Progenitor cell of endocrine pancreas (in vitro differentiated cells): Measurements from ENCODE around the gene NOTCH3. TPM values are rescaled to one million over a fixed set of nuclear protein-coding genes. Genes with fewer than 3 reads are reported as not detected.

Experiments
- DNase-seq: peaks from one replicate; pipeline ENCODE4 v3.0.0; 2021; ENCODE audit warnings: low spot score; ENCODE audit not compliant: unreplicated experiment
- H3K27ac Mint-ChIP-seq: 2 replicates; pipeline ENCODE4 v1.8.0; 2021; ENCODE audit warnings: mild to moderate bottlenecking, moderate library complexity, mixed read lengths
- H3K27me3 Mint-ChIP-seq: 2 replicates; pipeline ENCODE4 v1.8.0; 2021; ENCODE audit warnings: mixed read lengths
- H3K36me3 Mint-ChIP-seq: 2 replicates; pipeline ENCODE4 v1.8.0; 2022; ENCODE audit warnings: mixed read lengths; ENCODE audit not compliant: insufficient read depth
- H3K4me1 Mint-ChIP-seq: 2 replicates; pipeline ENCODE4 v1.8.0; 2021; ENCODE audit warnings: low read depth, mixed read lengths
- H3K4me3 Mint-ChIP-seq: 2 replicates; pipeline ENCODE4 v1.8.0; 2021; ENCODE audit warnings: low read depth, mild to moderate bottlenecking, moderate library complexity, mixed read lengths
- H3K9me3 Mint-ChIP-seq: 2 replicates; pipeline ENCODE4 v1.8.0; 2021; ENCODE audit warnings: low read depth, mixed read lengths
- total RNA-seq: library from RNA; stranded (reverse); gene quantifications from 2 replicates; pipeline ENCODE4 v1.2.1, GENCODE V29; 2021
- TF ChIP-seq, protein P1 (sequence below): fragments of 200-600 bp; sonication (generic); IDR thresholded peaks from one replicate; pipeline ENCODE4 v1.5.0; 2021; ENCODE audit warnings: antibody characterized with exemption, mild to moderate bottlenecking; ENCODE audit not compliant: unreplicated experiment

Gene NOTCH3
- total RNA-seq, 1 donor from 2014 or later: 203 TPM

DNA sequence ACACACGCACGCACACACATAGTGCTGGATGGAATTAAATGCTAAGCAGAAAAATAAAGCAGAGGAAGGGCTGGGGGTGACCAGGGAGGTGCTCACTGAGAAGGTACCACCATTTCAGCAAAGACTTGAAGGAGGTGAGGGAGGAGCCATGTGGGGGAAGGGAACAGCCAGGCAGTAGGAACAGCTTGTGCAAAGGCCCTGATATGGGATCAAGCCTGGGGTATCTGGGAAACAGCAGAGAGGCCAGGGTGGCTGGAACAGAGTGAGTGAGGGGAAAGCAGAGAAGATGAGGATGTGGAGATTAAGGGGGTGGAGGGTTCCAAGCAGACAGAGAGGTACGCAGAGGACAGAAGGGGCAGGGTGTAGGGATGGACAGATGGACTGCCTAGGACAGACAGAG is 25.2 kb downstream of the NOTCH3 start:
- Mint-ChIP-seq H3K27me3 (no peaks in the 10 kb centered on the region), H3K4me3 (no peak overlapping the region), H3K27ac (peak overlapping the region; percentile 29), H3K4me1 (no peaks in the 10 kb centered on the region), H3K36me3 (peaks cover 32% of the 10 kb centered on the region), H3K9me3 (no peaks in the 10 kb centered on the region)
- no peak for DNase-seq
- TF ChIP-seq, protein P1, sequence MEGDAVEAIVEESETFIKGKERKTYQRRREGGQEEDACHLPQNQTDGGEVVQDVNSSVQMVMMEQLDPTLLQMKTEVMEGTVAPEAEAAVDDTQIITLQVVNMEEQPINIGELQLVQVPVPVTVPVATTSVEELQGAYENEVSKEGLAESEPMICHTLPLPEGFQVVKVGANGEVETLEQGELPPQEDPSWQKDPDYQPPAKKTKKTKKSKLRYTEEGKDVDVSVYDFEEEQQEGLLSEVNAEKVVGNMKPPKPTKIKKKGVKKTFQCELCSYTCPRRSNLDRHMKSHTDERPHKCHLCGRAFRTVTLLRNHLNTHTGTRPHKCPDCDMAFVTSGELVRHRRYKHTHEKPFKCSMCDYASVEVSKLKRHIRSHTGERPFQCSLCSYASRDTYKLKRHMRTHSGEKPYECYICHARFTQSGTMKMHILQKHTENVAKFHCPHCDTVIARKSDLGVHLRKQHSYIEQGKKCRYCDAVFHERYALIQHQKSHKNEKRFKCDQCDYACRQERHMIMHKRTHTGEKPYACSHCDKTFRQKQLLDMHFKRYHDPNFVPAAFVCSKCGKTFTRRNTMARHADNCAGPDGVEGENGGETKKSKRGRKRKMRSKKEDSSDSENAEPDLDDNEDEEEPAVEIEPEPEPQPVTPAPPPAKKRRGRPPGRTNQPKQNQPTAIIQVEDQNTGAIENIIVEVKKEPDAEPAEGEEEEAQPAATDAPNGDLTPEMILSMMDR: no peak

- Mint-ChIP-seq H3K4me3 (no peak overlapping the region), H3K9me3 (no peaks in the 10 kb centered on the region), H3K4me1 (no peaks in the 10 kb centered on the region), H3K27me3 (no peaks in the 10 kb centered on the region), H3K36me3 (peaks cover 30% of the 10 kb centered on the region), H3K27ac (no peak overlapping the region)
- DNase-seq: no peak
- TF ChIP-seq, protein P1: no peak
Measured at GRCh38 chr19:15173746-15174404, 26.9 kb downstream of the NOTCH3 start.

- Mint-ChIP-seq H3K27ac (no peak overlapping the region), H3K27me3 (no peaks in the 10 kb centered on the region), H3K36me3 (peaks cover 38% of the 10 kb centered on the region), H3K4me3 (no peak overlapping the region), H3K9me3 (no peaks in the 10 kb centered on the region), H3K4me1 (no peaks in the 10 kb centered on the region)
- DNase-seq: no peak
- TF ChIP-seq, protein P1: no peak
Measured at GRCh38 chr19:15170345-15170744, 30.4 kb downstream of the NOTCH3 start.

GRCh38 chr19:15169541-15170285 is 31.1 kb downstream of the NOTCH3 start:
- no peaks in the 10 kb centered on the region for H3K9me3 Mint-ChIP-seq
- H3K27ac Mint-ChIP-seq: no peak overlapping the region
- no peak for DNase-seq
- no peak overlapping the region for H3K4me3 Mint-ChIP-seq
- no peaks in the 10 kb centered on the region for H3K27me3 Mint-ChIP-seq
- H3K36me3 Mint-ChIP-seq: peaks cover 41% of the 10 kb centered on the region
- no peaks in the 10 kb centered on the region for H3K4me1 Mint-ChIP-seq
- TF ChIP-seq, protein P1: no peak

- Mint-ChIP-seq H3K4me3 (no peak overlapping the region), H3K36me3 (peaks cover 41% of the 10 kb centered on the region), H3K9me3 (no peaks in the 10 kb centered on the region), H3K27ac (no peak overlapping the region), H3K4me1 (no peaks in the 10 kb centered on the region), H3K27me3 (no peaks in the 10 kb centered on the region)
- TF ChIP-seq, protein P1: no peak
- no peak for DNase-seq
Measured at GRCh38 chr19:15166700-15167099, 34.1 kb downstream of the NOTCH3 start.
